Measurements from ENCODE around the gene GPR62.

The GPR62 gene

DNA sequence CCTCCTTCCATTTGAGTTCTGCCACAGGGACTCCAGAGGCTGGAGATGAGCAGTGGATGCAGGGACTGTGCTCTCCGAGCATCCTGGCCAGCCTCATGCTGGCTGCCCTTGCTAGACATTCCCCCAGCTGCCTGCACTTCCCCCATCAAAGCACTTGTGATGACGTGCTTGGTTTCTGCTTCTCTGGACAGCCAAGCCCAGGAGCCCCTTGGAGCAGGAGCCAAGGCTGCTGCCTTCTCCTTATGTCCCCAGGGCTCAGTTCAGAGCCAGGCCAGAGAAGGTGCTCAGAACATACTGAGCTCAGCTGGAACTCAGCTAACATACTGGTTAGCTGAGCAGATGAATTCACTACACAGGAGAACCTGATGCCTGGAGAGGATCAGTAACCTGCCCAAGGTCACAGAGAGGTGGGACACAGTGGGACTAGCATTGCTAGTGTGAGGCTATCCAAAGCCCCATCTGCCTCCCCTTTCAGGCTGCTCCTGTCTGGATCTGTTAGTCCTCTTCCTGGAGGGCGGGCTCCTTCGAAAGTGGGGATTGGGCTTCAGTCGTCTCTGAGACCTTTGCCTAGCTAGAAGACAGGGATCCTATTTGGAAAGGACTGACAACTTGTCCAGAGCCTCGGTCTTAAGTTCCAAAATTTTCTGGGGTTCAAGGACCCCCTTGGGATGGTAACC is 7.8 kb downstream of the GPR62 start:
- in situ Hi-C loops (cut with MboI; ENCODE audit: low pct_unique_long_range_greater_than_20kb, low sequenced_read_pairs, unreplicated experiment): no loop called here
- no peak for DNase-seq (ENCODE audit: low spot score)
- TF ChIP-seq, protein P1, sequence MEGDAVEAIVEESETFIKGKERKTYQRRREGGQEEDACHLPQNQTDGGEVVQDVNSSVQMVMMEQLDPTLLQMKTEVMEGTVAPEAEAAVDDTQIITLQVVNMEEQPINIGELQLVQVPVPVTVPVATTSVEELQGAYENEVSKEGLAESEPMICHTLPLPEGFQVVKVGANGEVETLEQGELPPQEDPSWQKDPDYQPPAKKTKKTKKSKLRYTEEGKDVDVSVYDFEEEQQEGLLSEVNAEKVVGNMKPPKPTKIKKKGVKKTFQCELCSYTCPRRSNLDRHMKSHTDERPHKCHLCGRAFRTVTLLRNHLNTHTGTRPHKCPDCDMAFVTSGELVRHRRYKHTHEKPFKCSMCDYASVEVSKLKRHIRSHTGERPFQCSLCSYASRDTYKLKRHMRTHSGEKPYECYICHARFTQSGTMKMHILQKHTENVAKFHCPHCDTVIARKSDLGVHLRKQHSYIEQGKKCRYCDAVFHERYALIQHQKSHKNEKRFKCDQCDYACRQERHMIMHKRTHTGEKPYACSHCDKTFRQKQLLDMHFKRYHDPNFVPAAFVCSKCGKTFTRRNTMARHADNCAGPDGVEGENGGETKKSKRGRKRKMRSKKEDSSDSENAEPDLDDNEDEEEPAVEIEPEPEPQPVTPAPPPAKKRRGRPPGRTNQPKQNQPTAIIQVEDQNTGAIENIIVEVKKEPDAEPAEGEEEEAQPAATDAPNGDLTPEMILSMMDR (IDR thresholded peaks at IDR 0.05; ENCODE audit: extremely low read depth, insufficient read depth, missing control alignments): no peak

DNA sequence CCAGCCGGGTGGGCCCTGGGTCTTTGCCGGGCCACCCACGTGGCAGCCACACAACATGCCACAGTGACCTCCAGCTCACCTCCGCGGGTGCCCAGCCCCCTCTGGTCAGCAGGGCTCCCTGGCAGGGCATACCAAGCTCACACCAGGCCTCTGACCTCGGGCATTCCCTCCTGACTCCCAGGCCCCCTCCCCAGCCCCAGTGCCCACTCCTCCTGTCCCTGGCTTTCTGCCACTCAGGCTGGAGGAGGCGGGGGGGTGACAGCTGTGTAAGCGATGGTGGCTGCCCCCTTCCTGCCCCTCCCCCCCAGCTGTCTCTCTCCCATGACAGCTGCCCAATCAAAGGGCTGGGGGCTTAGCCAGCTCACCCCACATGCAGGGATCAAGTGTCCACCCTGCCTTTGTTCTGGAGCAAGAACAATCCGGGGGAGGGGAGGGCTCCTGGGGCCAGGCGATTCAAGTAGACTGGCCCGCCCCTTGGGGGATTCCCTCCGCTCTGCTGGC is 8.8 kb downstream of the GPR62 start:
- DNase-seq (ENCODE audit: low spot score): no peak

DNA sequence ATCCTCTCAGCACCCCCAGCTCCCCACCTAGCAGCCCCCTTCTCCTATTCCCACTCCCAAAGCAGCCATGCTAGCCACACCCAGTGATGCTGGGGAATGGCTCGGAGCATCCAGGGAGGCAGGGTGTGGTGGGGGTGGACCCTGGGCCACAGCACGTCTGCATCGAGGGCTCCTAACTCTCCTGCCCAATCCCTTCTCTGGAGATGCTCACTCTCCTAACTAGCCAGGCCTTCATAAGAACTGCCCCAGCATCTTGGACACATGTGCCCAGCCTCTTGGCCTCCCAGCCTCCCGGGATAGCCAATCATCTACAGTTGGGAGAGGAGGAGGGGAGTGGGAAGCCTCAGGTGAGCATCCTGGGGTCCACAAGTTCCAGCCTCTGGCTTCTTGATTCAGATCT is 9.3 kb downstream of the GPR62 start:
- DNase-seq (ENCODE audit: low spot score): no peak
- in situ Hi-C loops (cut with MboI; ENCODE audit: low pct_unique_long_range_greater_than_20kb, low sequenced_read_pairs, unreplicated experiment): no loop called here

More for the DNA sequence above, 8.8 kb downstream of the GPR62 start:
- TF ChIP-seq, protein P1 (IDR thresholded peaks at IDR 0.05; ENCODE audit: extremely low read depth, insufficient read depth, missing control alignments): no peak
- in situ Hi-C loops (cut with MboI; ENCODE audit: low pct_unique_long_range_greater_than_20kb, low sequenced_read_pairs, unreplicated experiment): no loop called here

DNA sequence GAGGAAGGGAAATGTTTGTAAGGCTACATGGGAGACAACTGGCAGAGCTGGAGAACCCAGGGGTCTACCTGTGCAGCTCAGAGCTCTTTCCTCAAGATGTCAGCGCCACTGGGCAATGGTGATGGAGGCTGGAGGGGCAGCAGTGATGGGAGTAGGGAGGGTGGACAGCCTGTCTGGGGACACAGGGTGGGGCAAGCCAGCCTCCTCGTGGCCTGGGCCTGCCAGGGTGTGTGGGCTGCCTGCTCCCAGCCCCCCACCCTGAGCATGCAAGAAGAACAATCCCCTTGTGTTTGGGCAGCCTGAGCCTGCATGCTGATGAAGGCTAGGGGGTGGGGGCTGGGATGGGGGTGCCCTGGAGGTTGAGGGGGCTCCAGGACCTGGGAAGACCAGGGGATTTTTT is 10.8 kb downstream of the GPR62 start:
- in situ Hi-C loops (cut with MboI; ENCODE audit: low pct_unique_long_range_greater_than_20kb, low sequenced_read_pairs, unreplicated experiment): no loop called here
- no peak for DNase-seq (ENCODE audit: low spot score)
- TF ChIP-seq, protein P1 (IDR thresholded peaks at IDR 0.05; ENCODE audit: extremely low read depth, insufficient read depth, missing control alignments): no peak

More for the DNA sequence above, 9.3 kb downstream of the GPR62 start:
- TF ChIP-seq, protein P1 (IDR thresholded peaks at IDR 0.05; ENCODE audit: extremely low read depth, insufficient read depth, missing control alignments): no peak

DNA sequence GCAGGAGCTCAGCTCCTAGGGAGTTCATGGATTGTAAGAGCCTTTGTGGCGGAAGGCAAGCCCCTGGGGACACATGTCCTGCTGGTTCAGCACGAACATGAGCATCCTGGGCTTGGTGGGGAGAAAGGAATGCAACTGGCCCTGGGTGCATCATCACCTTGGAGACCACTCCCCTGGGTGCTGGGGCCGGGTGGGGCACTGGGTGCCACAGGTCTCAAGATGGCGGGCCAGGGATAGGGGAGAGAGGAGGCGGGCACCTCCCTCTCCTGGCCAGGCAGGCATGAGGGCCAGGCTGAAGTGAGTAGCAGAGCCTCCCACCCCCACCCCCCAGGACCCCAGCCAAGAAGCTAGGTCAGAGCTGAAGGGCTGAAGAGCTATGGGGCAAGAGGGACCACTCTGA is 11.3 kb downstream of the GPR62 start:
- no peak for DNase-seq (ENCODE audit: low spot score)
- TF ChIP-seq, protein P1 (IDR thresholded peaks at IDR 0.05; ENCODE audit: extremely low read depth, insufficient read depth, missing control alignments): no peak

DNA sequence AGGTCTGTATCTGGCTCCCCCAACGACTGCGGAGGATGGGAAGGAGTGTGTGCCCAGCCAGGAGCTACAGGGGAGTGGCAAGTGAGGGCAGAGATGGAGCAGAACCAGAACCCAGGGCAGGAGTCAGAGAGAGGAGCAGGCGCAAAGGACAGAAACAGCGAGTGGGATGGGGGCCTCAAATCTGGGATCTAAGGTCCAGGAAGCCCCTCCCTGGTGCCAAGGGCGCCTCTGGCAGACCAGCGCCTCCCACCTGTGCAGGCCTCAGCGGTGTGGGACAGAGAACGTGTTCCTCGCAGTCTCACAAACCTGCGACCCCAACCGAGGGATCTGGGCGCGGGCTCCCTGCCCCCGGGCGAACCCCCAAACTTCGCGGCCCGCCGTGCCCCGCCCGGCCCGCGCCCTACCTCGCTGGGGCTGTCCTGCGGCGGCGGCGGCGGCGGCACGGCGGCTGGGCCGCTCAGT is 11.8 kb downstream of the GPR62 start:
- in situ Hi-C loops (cut with MboI; ENCODE audit: low pct_unique_long_range_greater_than_20kb, low sequenced_read_pairs, unreplicated experiment): no loop called here
- no peak for DNase-seq (ENCODE audit: low spot score)
- TF ChIP-seq, protein P1 (IDR thresholded peaks at IDR 0.05; ENCODE audit: extremely low read depth, insufficient read depth, missing control alignments): no peak

More for the DNA sequence above, 11.3 kb downstream of the GPR62 start:
- in situ Hi-C loops (cut with MboI; ENCODE audit: low pct_unique_long_range_greater_than_20kb, low sequenced_read_pairs, unreplicated experiment): no loop called here
